Activated T-helper 1 cell treated with anti-CD3 and anti-CD28 coated beads, Interleukin-12 subunit alpha, Interleukin-12 subunit beta, Interleukin-2, Interleukin-4 antibody, amounts not matched to agents 30 ng/mL and 10 ng/mL and 1 ng/mL, durations not matched to agents 14 hours and 24 hours and 36 hours (primary cell): Measurements from ENCODE around the gene TMED10. TPM values are rescaled to one million over a fixed set of nuclear protein-coding genes. Genes with fewer than 3 reads are reported as not detected.

Source experiments
- DNase-seq: peaks from one replicate; pipeline ENCODE4 v3.0.0; 2021; ENCODE audit warnings: low spot score
- H3K27ac Mint-ChIP-seq: one replicate; pipeline ENCODE4 v1.8.0; 2021; ENCODE audit warnings: mild to moderate bottlenecking, mixed read lengths
- H3K27me3 Mint-ChIP-seq: one replicate; pipeline ENCODE4 v1.8.0; 2022; ENCODE audit warnings: mild to moderate bottlenecking, moderate library complexity, mixed read lengths; ENCODE audit not compliant: insufficient read depth
- H3K36me3 Mint-ChIP-seq: one replicate; pipeline ENCODE4 v1.8.0; 2021; ENCODE audit warnings: low read depth, mixed read lengths
- H3K4me1 Mint-ChIP-seq: one replicate; pipeline ENCODE4 v1.8.0; 2021; ENCODE audit warnings: low read depth, mixed read lengths
- H3K4me3 Mint-ChIP-seq: one replicate; pipeline ENCODE4 v1.8.0; 2021; ENCODE audit warnings: mild to moderate bottlenecking, moderate library complexity, mixed read lengths
- H3K9me3 Mint-ChIP-seq: one replicate; pipeline ENCODE4 v1.8.0; 2021; ENCODE audit warnings: mixed read lengths
- intact Hi-C: fragments of 100-400 bp; cut with micrococcal nuclease; formaldehyde crosslinking; loops from one replicate; pipeline ENCODE4 v1.15.1; 2024
- total RNA-seq: library from RNA; stranded (reverse); gene quantifications from 2 replicates; pipeline ENCODE4 v1.2.3, GENCODE V29; 2022

The TMED10 gene
- total RNA-seq, 1 donor from 2014 or later = 195 TPM

- DNase-seq = no peak
- no peaks in the 10 kb centered on the region for H3K27me3 Mint-ChIP-seq
- H3K4me1 Mint-ChIP-seq = no peaks in the 10 kb centered on the region
- intact Hi-C loops = no loop called here
- H3K36me3 Mint-ChIP-seq = peaks cover 35% of the 10 kb centered on the region
- no peak overlapping the region for H3K4me3 Mint-ChIP-seq
- no peaks in the 10 kb centered on the region for H3K9me3 Mint-ChIP-seq
- no peak overlapping the region for H3K27ac Mint-ChIP-seq
Observed at GRCh38 chr14:75081660-75082229, 94.7 kb downstream of the TMED10 start.

Other genes with a start within 250 kb of the TMED10 start
- 0.22 and 0.41 TPM in 2 replicates for gene PGF, start 221.0 kb downstream of the TMED10 start, total RNA-seq
- 52.8 and 54.3 TPM in 2 replicates for gene EIF2B2, start 173.7 kb downstream of the TMED10 start, total RNA-seq
- 24.3 and 28.3 TPM in 2 replicates for gene MLH3, start 125.1 kb downstream of the TMED10 start, total RNA-seq
- 37.9 and 43.0 TPM in 2 replicates for gene ACYP1, start 112.6 kb downstream of the TMED10 start, total RNA-seq
- gene ZC2HC1C, start 107.0 kb downstream of the TMED10 start, total RNA-seq = 0.71 and 0.80 TPM in 2 replicates
- 76.8 and 77.0 TPM in 2 replicates for gene NEK9, start 49.6 kb downstream of the TMED10 start, total RNA-seq
- 40.9 and 41.9 TPM in 2 replicates for gene FOS, start 102.2 kb upstream of the TMED10 start, total RNA-seq